Right atrium auricular region (tissue), 2 donors: ENCODE data around the gene SREBF1. TPM values are rescaled to one million over a fixed set of nuclear protein-coding genes. Genes with fewer than 3 reads are reported as not detected.
A peak's percentile ranks its signal among the peaks of the same experiment; 100 is the strongest.

Source experiments
- DNase-seq: peaks from one replicate; pipeline ENCODE4 v3.0.0-alpha.2; 2019; ENCODE audit warnings: low spot score
- H3K27ac ChIP-seq, 2 donors: fragments of 200-600 bp; sonication (generic); 1 replicate in 1 of 2; 2 replicates in 1 of 2; pipeline ENCODE4 v1.5.1; 2016 to 2019
- H3K27me3 ChIP-seq, 2 donors: fragments of 200-600 bp; sonication (generic); one replicate each; pipeline versions ENCODE4 v1.5.1 to v1.6.0; 2017 to 2019
- H3K36me3 ChIP-seq: fragments of 200-600 bp; sonication (generic); one replicate; pipeline ENCODE4 v1.5.1; 2016
- H3K4me1 ChIP-seq, 2 donors: fragments of 200-600 bp; sonication (generic); one replicate each; pipeline versions ENCODE4 v1.5.1 to v1.6.0; 2017 to 2019
- H3K4me3 ChIP-seq, 2 donors: fragments of 200-600 bp; sonication (generic); 1 replicate in 1 of 2; 2 replicates in 1 of 2; pipeline ENCODE4 v1.5.1; 2017 to 2019; ENCODE audit warnings: mild to moderate bottlenecking in 1 of 2, moderate library complexity in 1 of 2
- H3K9me3 ChIP-seq, 2 donors: fragments of 200-600 bp; sonication (generic); one replicate each; pipeline ENCODE4 v1.5.1; 2019
- total RNA-seq, 2 donors: library from RNA; depleted of rRNA; stranded (reverse); fragments of >200 nt; gene quantifications; one replicate each; pipeline ENCODE4 v1.1.0, GENCODE V29; 2016
- TF ChIP-seq, protein P1 (sequence below), 2 donors: fragments of 200-600 bp; sonication (generic); IDR thresholded peaks; one replicate each; pipeline ENCODE4 v1.5.1; 2019; ENCODE audit warnings: antibody characterized with exemption in 2 of 2

Gene SREBF1
- total RNA-seq, 2 donors from 2014 or later, result 17.0 to 29.8 TPM

DNA sequence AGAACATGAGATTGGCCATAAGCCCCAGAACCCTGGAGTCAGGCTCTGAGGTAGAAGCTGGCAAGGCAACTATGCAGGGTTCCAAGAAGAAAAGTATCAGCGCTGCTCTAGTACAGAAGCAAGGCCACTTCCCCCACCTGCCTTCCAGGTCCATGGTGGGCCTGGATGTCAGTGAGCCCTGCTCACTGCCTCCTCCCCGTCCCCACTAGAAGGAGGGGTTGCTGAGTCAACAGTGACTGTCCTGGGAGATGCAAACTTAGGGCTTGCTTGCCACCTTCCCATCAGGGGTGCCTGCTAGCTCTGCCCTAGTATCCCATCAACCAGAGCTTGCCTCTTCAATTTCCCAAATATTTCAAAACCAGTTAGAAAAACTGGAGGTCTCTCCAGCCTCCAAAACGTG, 29.6 kb upstream of the SREBF1 start:
- TF ChIP-seq, protein P1, sequence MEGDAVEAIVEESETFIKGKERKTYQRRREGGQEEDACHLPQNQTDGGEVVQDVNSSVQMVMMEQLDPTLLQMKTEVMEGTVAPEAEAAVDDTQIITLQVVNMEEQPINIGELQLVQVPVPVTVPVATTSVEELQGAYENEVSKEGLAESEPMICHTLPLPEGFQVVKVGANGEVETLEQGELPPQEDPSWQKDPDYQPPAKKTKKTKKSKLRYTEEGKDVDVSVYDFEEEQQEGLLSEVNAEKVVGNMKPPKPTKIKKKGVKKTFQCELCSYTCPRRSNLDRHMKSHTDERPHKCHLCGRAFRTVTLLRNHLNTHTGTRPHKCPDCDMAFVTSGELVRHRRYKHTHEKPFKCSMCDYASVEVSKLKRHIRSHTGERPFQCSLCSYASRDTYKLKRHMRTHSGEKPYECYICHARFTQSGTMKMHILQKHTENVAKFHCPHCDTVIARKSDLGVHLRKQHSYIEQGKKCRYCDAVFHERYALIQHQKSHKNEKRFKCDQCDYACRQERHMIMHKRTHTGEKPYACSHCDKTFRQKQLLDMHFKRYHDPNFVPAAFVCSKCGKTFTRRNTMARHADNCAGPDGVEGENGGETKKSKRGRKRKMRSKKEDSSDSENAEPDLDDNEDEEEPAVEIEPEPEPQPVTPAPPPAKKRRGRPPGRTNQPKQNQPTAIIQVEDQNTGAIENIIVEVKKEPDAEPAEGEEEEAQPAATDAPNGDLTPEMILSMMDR (IDR thresholded peaks at IDR 0.05), result no peak
- H3K4me3 ChIP-seq, result no peak overlapping the region
- H3K9me3 ChIP-seq, result no peaks in the 10 kb centered on the region
- no peak for DNase-seq
- no peaks in the 10 kb centered on the region for H3K27me3 ChIP-seq
- peaks cover 0 to 24% of the 10 kb centered on the region in 2 donors for H3K4me1 ChIP-seq
- H3K27ac ChIP-seq, result no peak overlapping the region
- peaks cover 41% of the 10 kb centered on the region for H3K36me3 ChIP-seq

- TF ChIP-seq, protein P1 (IDR thresholded peaks at IDR 0.05), result no peak
- Histone ChIP-seq H3K4me1 (peaks cover 0 to 29% of the 10 kb centered on the region in 2 donors), H3K9me3 (no peaks in the 10 kb centered on the region), H3K27me3 (no peaks in the 10 kb centered on the region), H3K36me3 (peaks cover 51% of the 10 kb centered on the region), H3K4me3 (no peak overlapping the region), H3K27ac (no peak overlapping the region)
- no peak for DNase-seq
These were observed 28.2 kb upstream of the SREBF1 start for GRCh38 chr17:17865035-17865434.

DNA sequence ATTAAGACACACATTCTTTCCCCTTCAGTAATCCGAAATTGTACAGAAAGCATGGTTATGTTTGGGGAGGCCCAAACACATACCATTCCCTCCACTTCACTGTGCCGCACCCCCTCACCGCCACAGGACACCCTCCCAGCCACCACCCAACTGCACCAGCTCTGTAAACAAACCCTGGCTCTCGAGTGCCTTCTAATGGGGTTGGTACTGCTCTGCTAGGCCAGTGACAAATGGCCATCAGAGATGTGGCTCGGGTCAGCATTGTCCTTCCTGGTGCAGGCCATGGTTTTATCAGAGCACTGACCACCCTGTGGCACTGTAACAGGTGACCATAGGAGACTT, 24.0 kb upstream of the SREBF1 start:
- peaks cover 24% of the 10 kb centered on the region for H3K36me3 ChIP-seq
- no peak overlapping the region for H3K27ac ChIP-seq
- peaks cover 0 to 24% of the 10 kb centered on the region in 2 donors for H3K4me1 ChIP-seq
- TF ChIP-seq, protein P1 (IDR thresholded peaks at IDR 0.05), result no peak
- no peaks in the 10 kb centered on the region for H3K9me3 ChIP-seq
- no peak overlapping the region for H3K4me3 ChIP-seq
- H3K27me3 ChIP-seq, result no peaks in the 10 kb centered on the region
- DNase-seq, result no peak

- Histone ChIP-seq H3K4me3 (no peak overlapping the region), H3K27ac (peak overlapping the region; percentile 19 to 32)
These were observed 23.4 kb upstream of the SREBF1 start for GRCh38 chr17:17859909-17860765.

GRCh38 chr17:17857496-17857895, 20.7 kb upstream of the SREBF1 start:
- H3K27ac ChIP-seq, result no peak overlapping the region
- peaks cover 0 to 29% of the 10 kb centered on the region in 2 donors for H3K4me1 ChIP-seq
- H3K9me3 ChIP-seq, result no peaks in the 10 kb centered on the region
- H3K4me3 ChIP-seq, result no peak overlapping the region
- TF ChIP-seq, protein P1 (IDR thresholded peaks at IDR 0.05), result no peak
- H3K27me3 ChIP-seq, result no peaks in the 10 kb centered on the region
- no peak for DNase-seq
- H3K36me3 ChIP-seq, result peaks cover 21% of the 10 kb centered on the region

More at GRCh38 chr17:17859909-17860765, 23.4 kb upstream of the SREBF1 start:
- Histone ChIP-seq H3K36me3 (peaks cover 24% of the 10 kb centered on the region), H3K4me1 (peaks cover 0 to 24% of the 10 kb centered on the region in 2 donors), H3K9me3 (no peaks in the 10 kb centered on the region), H3K27me3 (no peaks in the 10 kb centered on the region)
- DNase-seq, result no peak
- TF ChIP-seq, protein P1 (IDR thresholded peaks at IDR 0.05), result peak; percentile 92 to 98
